NCI-H226 (cell line): ENCODE measurements around the gene ZNF761.
A peak's percentile ranks its signal among the peaks of the same experiment; 100 is the strongest.
"Not testable (repeated sequence)": the region's sequence is repeated elsewhere in the genome, so short reads cannot be mapped to it uniquely, and the experiment has no call there.

Experiments
- DNase-seq: peaks from one replicate; pipeline ENCODE4 v3.0.0-alpha.2; 2015

Gene ZNF761

DNA sequence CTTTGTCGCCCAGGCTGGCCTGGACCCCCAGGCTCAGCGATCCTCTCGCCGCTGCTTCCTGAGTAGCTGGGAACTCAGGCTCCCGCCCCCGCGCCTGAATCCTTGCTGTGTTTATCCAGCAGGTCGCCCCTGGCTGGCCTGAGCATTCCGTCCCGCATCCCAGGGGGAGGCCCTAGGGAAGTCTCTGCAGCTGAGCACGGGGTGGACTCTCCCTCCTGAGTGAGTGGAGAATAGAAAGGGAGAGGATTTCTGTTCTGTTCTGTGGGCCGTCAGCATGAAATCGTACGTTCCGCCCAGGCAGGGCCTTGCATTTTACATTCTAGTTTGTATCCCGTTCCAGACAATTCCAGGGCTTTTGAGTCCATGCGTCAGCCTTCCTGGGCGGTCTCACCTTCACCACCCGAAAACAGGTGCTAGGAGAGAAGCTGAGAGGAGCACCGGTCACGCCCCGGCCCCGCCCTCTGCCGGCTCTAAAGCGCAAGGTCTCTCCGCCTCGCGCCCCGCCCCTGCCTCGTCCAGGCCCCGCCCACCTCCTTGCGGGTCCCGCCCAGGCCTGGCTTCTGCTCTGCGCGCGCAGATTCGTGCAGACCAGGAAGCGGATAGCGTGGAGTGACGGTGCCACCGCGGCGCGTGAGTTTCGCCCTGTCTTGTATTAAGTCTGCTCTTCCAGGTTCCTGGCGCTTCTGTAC lies at the start of gene ZNF761:
ZNF761 (plus strand) TSS at position 586 of the 689 bp plus-strand sequence. CDS start 15,285 bp downstream, outside the sequence.
- DNase-seq: peak; percentile 91

DNA sequence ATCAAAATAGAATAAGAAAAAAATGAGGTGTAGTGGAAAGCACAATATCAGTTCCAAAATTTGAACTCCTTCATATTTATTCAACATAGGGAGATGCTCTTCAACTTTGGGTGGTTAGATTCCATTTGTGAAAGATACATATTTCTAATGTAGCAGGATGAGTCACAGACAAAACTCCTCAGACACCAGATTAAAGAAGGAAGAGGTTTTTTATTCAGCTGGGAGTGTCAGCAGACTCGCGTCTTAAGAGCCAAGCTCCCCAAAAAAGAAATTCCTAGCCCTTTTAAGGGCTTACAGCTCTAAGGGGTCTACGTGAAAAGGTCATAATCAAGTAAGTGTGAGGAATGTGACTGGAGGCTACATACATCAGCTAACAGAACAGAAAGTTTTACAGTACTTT lies 43.6 kb upstream of the ZNF761 start:
- DNase-seq: peak; percentile 56

DNA sequence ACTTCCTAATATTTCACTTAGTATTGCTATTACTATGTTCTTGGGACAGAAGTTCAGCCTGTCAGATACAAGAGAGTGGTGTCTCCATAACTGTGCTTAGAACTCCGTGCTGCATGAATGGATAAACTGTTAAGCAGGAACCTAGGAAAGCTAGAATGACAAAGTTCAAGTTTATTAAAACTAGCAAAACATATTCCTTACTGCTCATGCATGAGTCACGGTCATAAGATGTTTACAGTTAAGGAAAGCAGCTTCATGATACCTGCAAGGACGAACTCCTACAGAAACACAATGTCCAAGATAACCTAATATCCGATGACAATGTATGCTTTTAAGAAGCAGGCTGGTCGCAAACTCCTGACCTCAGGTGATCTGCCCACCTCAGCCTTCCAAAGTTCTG lies 42.9 kb upstream of the ZNF761 start:
- no peak for DNase-seq

DNA sequence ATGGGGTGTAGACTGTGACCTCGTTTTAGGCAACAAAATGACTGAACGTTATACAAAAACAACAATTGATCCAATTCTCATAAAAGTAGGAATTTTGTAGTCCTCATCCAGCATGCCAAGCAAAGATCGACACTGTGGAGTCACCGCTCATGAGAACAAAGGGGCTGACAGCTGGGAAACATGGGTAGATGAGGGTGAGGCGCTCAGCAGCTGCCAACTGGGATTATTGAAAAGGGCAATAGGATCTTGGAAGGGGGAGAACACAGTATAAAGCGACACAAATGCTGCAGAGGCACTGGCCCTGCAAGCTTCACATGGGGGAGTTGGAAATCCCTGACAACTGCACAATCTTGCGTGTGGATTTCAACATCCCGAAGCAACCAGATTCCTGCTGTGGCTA lies 42.2 kb upstream of the ZNF761 start:
- DNase-seq: no peak

GRCh38 chr19:53389978-53390377 lies 41.8 kb upstream of the ZNF761 start:
- no peak for DNase-seq

DNA sequence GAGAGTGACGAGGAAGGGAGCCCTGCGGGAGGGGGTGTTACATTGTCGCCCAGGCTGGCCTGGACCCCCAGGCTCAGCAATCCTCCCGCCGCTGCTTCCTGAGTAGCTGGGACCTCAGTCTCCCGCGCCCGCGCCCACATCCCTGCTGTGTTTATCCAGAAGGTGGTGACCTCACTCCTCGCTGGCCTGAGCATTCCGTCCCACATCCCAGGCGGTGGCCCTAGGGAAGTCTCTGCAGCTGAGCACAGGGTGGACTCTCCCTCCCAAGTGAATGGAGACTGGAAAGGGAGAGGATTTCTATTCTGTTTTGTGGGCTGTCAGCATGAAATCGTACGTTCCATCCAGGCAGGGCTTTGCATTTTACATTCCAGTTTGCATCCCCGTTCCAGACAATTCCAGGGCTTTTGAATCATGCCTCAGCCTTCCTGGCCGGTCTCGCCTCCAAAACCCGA lies 37.2 kb upstream of the ZNF761 start:
- no peak for DNase-seq

DNA sequence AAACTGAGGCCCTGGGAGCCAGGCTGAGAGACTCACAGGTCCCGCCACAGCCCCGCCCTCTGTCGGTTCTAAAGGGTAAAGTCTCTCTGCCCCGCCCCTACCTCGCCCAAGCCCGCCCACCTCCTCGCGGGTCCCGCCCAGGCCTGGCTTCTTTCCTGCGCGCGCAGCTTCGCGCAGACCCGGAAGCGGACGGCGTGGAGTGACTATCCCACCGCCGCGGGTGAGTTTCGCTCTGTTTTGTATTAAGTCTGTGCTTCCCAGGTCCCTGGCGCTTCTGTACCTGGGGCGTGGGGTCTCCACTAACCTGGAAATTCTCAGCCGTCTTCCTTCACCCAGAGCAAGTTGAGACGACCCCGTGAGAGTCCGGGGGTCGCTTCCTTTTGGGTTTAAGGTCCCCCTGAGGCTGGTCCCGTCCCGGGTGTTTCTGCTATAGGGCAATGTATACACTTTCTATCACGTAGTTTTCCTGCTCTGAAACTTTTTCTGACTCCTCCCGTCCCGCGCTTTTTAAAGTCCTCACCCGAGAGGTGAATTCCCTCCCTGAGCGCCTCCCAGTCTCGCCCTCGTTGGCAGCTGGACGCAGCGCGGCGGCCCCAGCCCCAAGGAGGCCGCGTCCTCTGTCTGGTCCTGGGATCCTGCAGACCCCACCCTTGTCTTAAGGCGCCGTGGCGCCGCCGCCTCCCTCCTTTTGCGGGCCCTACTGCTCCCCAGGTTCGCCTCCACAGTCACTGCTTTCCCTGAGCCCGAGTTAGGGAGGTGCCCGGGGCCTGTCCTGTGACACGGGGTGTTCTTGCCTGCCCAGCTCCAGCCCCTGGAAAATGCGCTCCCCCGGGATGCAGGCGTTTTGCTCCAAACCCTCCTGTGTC lies 36.6 kb upstream of the ZNF761 start, which contains the start of gene ZNF765:
ZNF765 (plus strand) TSS at position 176 of the 866 bp plus-strand sequence. CDS start 2,867 bp downstream, outside the sequence.
- peak; percentile 81 for DNase-seq

- DNase-seq: not testable (repeated sequence)
Observed at GRCh38 chr19:53395840-53396524, 35.8 kb upstream of the ZNF761 start.

GRCh38 chr19:53396525-53396868 lies 35.3 kb upstream of the ZNF761 start:
- no peak for DNase-seq

DNA sequence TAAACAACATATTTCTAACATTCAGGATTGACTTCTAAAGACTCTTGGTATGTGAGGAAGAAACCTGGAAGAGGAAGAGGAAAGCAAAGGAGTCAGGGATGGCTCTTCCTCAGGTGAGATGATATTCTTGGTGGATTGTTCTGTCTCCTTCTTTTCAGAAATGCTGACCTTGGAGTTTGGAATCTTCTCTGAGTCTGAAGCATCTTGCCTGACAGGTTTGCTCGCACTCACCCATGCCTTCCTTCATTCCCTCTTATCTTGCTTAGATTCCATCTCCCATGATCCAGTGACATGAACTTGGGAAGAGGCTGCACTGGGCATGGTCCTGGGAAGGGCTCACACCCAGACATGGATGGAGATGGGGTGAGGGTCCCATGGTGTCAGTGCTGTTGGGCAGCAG lies 33.9 kb upstream of the ZNF761 start:
- DNase-seq: not testable (repeated sequence)

- no peak for DNase-seq
Observed at GRCh38 chr19:53409505-53410204, 22.1 kb upstream of the ZNF761 start.

- DNase-seq: not testable (repeated sequence)
Observed at GRCh38 chr19:53420520-53421315, 11.1 kb upstream of the ZNF761 start.

DNA sequence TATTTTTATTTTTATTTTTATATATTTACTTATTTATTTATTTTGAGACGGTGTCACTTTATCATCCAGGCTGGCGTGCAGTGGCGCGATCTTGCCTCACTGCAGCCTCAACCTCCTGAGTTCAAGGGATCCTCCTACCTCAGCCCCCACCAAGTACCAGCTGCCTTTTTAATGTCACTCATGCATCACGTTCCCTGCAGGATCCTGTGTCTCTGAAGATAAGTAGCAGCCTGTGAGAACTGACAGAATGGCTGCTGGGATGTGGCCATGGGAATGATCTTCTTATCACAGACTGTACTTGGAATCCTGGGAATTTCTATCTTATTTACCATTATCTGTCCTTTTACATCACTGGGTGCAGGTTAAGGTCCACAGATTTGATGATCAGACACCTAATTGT lies 9.2 kb upstream of the ZNF761 start:
- no peak for DNase-seq

- DNase-seq: not testable (repeated sequence)
Observed at GRCh38 chr19:53423074-53423473, 8.7 kb upstream of the ZNF761 start.

GRCh38 chr19:53423680-53424079 lies 8.1 kb upstream of the ZNF761 start:
- not testable (repeated sequence) for DNase-seq

DNA sequence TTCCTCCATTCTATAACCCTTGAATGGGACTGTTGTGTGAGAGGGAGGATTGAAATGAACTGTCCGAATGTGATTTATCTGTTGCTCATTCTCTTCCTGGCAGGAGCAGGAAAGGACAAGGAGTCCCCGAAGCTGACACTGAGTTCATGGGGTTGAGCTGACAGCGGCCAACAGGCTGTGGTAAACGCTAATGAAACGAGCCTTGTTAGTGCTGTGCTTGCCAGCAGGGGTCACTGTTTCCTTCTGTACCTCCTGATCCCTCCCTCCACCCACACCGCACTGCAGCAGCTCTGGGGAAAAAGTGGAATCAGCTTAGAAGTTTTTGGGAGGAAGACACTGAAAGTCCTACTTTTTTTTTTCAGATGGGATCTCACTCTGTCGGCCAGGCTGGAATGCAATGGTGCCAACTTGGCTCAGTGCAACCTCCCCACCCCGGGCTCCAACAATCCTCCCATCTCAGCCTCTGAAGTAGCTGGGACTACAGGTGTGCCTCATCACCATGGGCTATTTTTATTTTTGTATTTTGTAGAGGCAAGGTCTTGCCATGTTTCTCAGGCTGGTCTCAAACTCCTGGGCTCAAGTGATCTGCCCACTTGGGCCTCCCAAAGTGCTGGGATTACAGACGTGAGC lies 6.7 kb upstream of the ZNF761 start:
- DNase-seq: peak; percentile 12

DNA sequence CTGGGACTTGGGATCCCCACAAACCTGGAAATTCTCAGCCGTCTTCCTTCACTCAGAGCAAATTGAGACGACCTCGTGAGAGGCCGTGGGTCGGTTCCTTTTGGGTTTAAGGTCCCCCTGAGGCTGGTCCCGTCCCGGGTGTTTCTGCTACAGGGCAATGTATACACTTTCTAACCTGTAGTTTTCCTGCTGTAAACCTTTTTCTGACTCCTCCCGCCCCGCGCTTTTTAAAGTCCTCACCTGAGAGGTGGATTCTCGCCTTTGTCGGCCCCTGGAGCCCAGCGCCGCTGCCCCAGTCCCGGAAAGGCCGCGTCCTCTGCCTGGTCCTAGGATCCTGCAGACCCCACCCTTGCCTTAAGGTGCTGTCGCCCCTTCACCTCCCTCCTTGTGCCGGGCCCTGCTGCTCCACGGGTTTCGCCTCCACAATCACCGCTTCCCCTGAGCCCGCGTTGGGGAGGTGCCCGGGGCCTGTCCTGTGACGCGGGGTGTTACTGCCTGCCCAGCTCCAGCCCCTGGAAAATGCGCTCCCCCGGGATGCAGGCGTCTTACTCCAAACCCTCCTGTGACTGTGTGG lies 391 bp downstream of the ZNF761 start:
- DNase-seq: no peak

- not testable (repeated sequence) for DNase-seq
Observed at GRCh38 chr19:53443809-53444208, 12.0 kb downstream of the ZNF761 start.

- not testable (repeated sequence) for DNase-seq
Observed at GRCh38 chr19:53447196-53447595, 15.4 kb downstream of the ZNF761 start.

DNA sequence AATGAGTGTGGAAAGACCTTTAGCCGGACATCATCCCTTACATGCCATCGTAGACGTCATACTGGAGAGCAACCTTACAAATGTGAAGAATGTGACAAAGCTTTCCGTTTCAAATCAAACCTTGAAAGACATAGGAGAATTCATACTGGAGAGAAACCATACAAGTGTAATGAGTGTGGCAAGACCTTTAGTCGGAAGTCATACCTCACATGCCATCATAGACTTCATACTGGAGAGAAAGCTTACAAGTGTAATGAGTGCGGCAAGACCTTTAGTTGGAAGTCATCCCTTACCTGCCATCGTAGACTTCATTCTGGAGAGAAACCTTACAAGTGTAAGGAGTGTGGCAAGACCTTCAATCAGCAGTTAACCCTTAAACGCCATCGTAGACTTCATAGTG lies 24.0 kb downstream of the ZNF761 start:
- DNase-seq: no peak
